ENCODE results near the gene IFT27. TPM values are rescaled to one million over a fixed set of nuclear protein-coding genes. Genes with fewer than 3 reads are reported as not detected.
A peak's percentile ranks its signal among the peaks of the same experiment; 100 is the strongest.

Gene IFT27
- total and polyA plus RNA-seq, 7 experiments from 2014 or later = 10.1 to 40.9 (median 22.5) TPM

DNA sequence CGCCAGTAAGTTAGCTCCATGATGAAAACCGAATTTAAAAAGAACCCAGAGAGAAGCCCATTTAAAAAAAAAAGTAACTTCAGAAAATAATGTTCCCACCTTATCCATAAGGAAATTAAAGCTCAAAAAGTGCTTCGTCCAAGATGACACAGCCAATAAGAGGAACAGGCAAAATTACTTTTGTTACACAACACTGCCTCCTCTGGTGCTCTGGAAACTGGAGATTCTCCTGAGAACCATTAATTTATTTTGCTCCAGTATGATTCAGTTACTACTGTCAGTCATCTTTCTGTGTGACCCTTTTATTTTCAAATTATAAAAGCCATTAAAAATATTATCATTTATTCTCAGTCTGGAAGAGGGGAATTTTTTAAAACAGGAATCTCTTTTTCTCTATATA lies 2.0 kb downstream of the IFT27 start:
- no peaks in the 10 kb centered on the region for H3K9me3 Mint-ChIP-seq
- H3K4me3 Mint-ChIP-seq = peak overlapping the region in 3 of 10 donors; percentile 13 to 51 (median 20)

DNA sequence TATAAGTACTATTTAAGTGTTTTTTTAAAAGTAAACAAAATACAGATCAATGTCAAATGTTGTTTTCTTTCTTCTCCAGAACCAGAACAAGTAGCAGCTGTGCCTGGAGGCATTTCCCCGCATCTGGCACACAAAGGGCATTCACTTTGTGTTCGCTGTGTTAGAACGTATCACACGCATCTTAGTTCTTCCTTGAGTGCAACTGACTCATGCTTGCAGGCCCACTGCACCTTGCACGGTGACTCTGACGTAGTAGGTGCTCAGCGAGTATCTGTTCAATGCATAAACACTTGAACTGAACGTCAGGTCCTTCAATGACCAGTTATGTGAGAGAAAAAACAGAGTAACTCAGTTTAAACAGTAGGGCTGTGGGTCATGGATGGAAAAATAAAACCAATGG lies 3.5 kb downstream of the IFT27 start:
- intact Hi-C loops (cut with micrococcal nuclease) = no loop called here
- peak overlapping the region in 2 of 9 donors; percentile 15 to 30 for H3K27ac Mint-ChIP-seq
- H3K36me3 Mint-ChIP-seq = peaks cover 0 to 27% (median 9%) of the 10 kb centered on the region in 5 donors
- DNase-seq (no peak), ATAC-seq (no peak)
- H3K4me3 ChIP-seq (ENCODE audit: low read length) = no peak overlapping the region
- H3K9me3 ChIP-seq (ENCODE audit: control insufficient read depth in 2 of 3, low read length in 3 of 3) = no peaks in the 10 kb centered on the region
- H3K27ac ChIP-seq (ENCODE audit: low read depth, low read length) = no peak overlapping the region
- H3K9me3 Mint-ChIP-seq = no peaks in the 10 kb centered on the region
- peaks cover 0 to 8% (median 0%) of the 10 kb centered on the region in 3 experiments for H3K36me3 ChIP-seq (ENCODE audit: control insufficient read depth in 2 of 3, insufficient read depth in 3 of 3, low read length in 3 of 3)
- ChIA-PET CTCF (no interaction called here), POLR2A (no interaction called here)
- H3K4me1 ChIP-seq (ENCODE audit: control insufficient read depth in 2 of 2, insufficient read depth in 2 of 2, low read length in 2 of 2) = peaks cover 13 to 15% of the 10 kb centered on the region in 2 donors
- H3K4me3 Mint-ChIP-seq = no peak overlapping the region
- no peaks in the 10 kb centered on the region for H3K27me3 ChIP-seq (ENCODE audit: control insufficient read depth in 2 of 2, insufficient read depth in 2 of 2, low read length in 2 of 2)
- no peaks in the 10 kb centered on the region for H3K27me3 Mint-ChIP-seq
- H3K4me1 Mint-ChIP-seq = peaks cover 22 to 41% (median 26%) of the 10 kb centered on the region in 7 donors

More for the DNA sequence above, 2.0 kb downstream of the IFT27 start:
- H3K4me3 ChIP-seq (ENCODE audit: low read length) = no peak overlapping the region
- ChIA-PET CTCF (interaction anchor here (0.6 to 1.9 kb wide), 5 partner anchors 9 to 234 kb away, joined by 3 to 7 read pairs (median 5); no protein-coding TSS in a partner anchor), POLR2A (interaction anchor here (0.6 to 1.2 kb wide), 2 partner anchors 9 to 17 kb away, joined by 3 to 5 read pairs; no protein-coding TSS in a partner anchor)
- Mint-ChIP-seq H3K27me3 (no peaks in the 10 kb centered on the region), H3K36me3 (peaks cover 0 to 23% (median 6%) of the 10 kb centered on the region in 5 donors), H3K4me1 (peaks cover 22 to 49% (median 36%) of the 10 kb centered on the region in 7 donors), H3K27ac (peak overlapping the region in 1 of 9 donors; percentile 27)
- intact Hi-C loops (cut with micrococcal nuclease) = no loop called here
- no peaks in the 10 kb centered on the region for H3K9me3 ChIP-seq (ENCODE audit: control insufficient read depth in 2 of 3, low read length in 3 of 3)
- peaks cover 0 to 5% (median 0%) of the 10 kb centered on the region in 3 experiments for H3K36me3 ChIP-seq (ENCODE audit: control insufficient read depth in 2 of 3, insufficient read depth in 3 of 3, low read length in 3 of 3)
- H3K27ac ChIP-seq (ENCODE audit: low read depth, low read length) = no peak overlapping the region
- DNase-seq (peak in 1 of 9 donors; percentile 8), ATAC-seq (no peak)
- no peaks in the 10 kb centered on the region for H3K27me3 ChIP-seq (ENCODE audit: control insufficient read depth in 2 of 2, insufficient read depth in 2 of 2, low read length in 2 of 2)
- peaks cover 13 to 15% of the 10 kb centered on the region in 2 donors for H3K4me1 ChIP-seq (ENCODE audit: control insufficient read depth in 2 of 2, insufficient read depth in 2 of 2, low read length in 2 of 2)

DNA sequence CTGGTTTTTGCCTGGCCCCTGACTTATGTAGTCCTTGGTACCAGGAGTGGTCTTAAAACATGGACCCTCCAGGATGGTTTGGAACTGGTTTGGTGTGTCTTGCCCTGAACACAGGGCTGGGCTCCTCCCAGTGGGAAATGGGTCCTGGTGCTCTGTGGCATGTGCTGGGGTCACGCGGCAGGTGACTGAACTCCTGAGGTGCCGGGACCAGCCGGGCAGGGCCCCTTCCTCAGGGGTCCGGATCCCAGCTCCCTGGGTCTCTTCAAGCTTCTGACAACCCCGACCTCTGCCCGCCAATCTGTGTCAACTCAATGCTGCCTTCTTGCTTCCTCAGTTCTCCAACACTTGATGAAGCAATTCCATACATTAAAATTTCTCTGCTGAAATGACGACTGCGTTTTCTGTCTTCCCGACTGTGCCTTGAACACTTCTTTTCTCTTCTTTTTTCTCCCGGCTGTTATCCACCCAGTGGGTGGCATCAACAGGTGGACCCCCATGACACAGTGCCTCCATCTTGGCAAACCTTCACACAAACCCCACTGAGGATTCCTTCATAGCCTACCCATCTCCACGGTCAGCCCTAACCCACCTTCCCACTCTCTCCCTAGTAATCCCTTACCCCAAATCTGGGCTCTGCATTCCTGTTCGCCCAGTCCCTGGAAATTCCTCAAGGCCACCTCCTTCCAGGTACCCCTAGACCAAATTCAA lies 4.4 kb downstream of the IFT27 start:
- peaks cover 7 to 8% of the 10 kb centered on the region in 2 donors for H3K4me1 ChIP-seq (ENCODE audit: control insufficient read depth in 2 of 2, insufficient read depth in 2 of 2, low read length in 2 of 2)

DNA sequence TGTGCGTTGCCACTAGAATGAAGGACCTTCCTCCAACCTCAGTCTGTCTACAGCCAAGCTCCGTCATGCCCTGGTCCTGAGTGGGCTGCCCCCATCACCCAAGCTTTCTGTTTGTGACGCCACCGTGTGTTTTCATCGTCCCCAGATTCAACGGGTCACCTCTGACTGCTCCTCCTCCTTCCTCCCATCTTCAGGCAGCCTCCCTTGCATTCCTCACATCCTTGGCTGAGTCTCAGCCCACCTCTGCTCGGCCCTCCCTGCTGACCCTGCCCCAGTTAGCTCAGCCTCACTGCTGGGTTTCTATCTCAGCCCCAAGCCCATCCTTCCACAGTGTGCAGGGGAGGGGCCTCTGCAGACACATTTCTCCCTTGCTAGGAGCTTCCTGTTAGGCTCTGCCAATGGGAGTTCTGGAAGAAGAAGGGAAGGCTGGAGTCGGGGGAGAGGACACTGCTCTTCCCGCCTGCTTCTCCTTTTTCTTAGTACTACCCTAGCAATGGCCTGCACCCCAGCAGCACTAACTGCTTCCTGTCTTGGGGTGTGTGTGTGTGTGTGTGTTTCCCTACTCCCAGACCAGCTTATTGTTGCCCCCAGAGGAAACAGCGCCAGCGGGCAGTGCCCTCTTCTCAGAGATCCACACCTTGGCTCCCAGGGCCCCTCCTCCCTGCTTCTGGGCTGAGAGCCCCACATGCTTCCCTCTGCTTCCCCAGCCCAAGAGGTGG lies 5.2 kb downstream of the IFT27 start:
- no peak overlapping the region for H3K27ac ChIP-seq (ENCODE audit: low read depth, low read length)
- H3K27me3 ChIP-seq (ENCODE audit: control insufficient read depth in 2 of 2, insufficient read depth in 2 of 2, low read length in 2 of 2) = no peaks in the 10 kb centered on the region
- peaks cover 0 to 16% (median 0%) of the 10 kb centered on the region in 3 experiments for H3K36me3 ChIP-seq (ENCODE audit: control insufficient read depth in 2 of 3, insufficient read depth in 3 of 3, low read length in 3 of 3)
- H3K9me3 ChIP-seq (ENCODE audit: control insufficient read depth in 2 of 3, low read length in 3 of 3) = no peaks in the 10 kb centered on the region
- Mint-ChIP-seq H3K27me3 (no peaks in the 10 kb centered on the region), H3K36me3 (peaks cover 0 to 35% (median 9%) of the 10 kb centered on the region in 5 donors), H3K9me3 (no peaks in the 10 kb centered on the region), H3K27ac (no peak overlapping the region), H3K4me1 (peaks cover 13 to 24% (median 15%) of the 10 kb centered on the region in 7 donors), H3K4me3 (no peak overlapping the region)
- H3K4me1 ChIP-seq (ENCODE audit: control insufficient read depth in 2 of 2, insufficient read depth in 2 of 2, low read length in 2 of 2) = peaks cover 7% of the 10 kb centered on the region in 2 donors
- ChIA-PET POLR2A (no interaction called here), CTCF (no interaction called here)
- no peak overlapping the region for H3K4me3 ChIP-seq (ENCODE audit: low read length)
- no peak for DNase-seq
- ATAC-seq = no peak
- intact Hi-C loops (cut with micrococcal nuclease) = no loop called here

More for the DNA sequence above, 4.4 kb downstream of the IFT27 start:
- no peak overlapping the region for H3K4me3 ChIP-seq (ENCODE audit: low read length)
- intact Hi-C loops (cut with micrococcal nuclease) = no loop called here
- no peaks in the 10 kb centered on the region for H3K9me3 ChIP-seq (ENCODE audit: control insufficient read depth in 2 of 3, low read length in 3 of 3)
- peak overlapping the region in 2 of 9 donors; percentile 17 to 19 for H3K27ac Mint-ChIP-seq
- no peaks in the 10 kb centered on the region for H3K9me3 Mint-ChIP-seq
- no peak overlapping the region for H3K4me3 Mint-ChIP-seq
- peaks cover 0 to 13% (median 0%) of the 10 kb centered on the region in 3 experiments for H3K36me3 ChIP-seq (ENCODE audit: control insufficient read depth in 2 of 3, insufficient read depth in 3 of 3, low read length in 3 of 3)
- CTCF ChIA-PET = no interaction called here
- POLR2A ChIA-PET = no interaction called here
- H3K27me3 ChIP-seq (ENCODE audit: control insufficient read depth in 2 of 2, insufficient read depth in 2 of 2, low read length in 2 of 2) = no peaks in the 10 kb centered on the region
- no peaks in the 10 kb centered on the region for H3K27me3 Mint-ChIP-seq
- no peak for DNase-seq
- peaks cover 16 to 31% (median 18%) of the 10 kb centered on the region in 7 donors for H3K4me1 Mint-ChIP-seq
- ATAC-seq = no peak
- H3K27ac ChIP-seq (ENCODE audit: low read depth, low read length) = no peak overlapping the region
- H3K36me3 Mint-ChIP-seq = peaks cover 0 to 35% (median 9%) of the 10 kb centered on the region in 5 donors

DNA sequence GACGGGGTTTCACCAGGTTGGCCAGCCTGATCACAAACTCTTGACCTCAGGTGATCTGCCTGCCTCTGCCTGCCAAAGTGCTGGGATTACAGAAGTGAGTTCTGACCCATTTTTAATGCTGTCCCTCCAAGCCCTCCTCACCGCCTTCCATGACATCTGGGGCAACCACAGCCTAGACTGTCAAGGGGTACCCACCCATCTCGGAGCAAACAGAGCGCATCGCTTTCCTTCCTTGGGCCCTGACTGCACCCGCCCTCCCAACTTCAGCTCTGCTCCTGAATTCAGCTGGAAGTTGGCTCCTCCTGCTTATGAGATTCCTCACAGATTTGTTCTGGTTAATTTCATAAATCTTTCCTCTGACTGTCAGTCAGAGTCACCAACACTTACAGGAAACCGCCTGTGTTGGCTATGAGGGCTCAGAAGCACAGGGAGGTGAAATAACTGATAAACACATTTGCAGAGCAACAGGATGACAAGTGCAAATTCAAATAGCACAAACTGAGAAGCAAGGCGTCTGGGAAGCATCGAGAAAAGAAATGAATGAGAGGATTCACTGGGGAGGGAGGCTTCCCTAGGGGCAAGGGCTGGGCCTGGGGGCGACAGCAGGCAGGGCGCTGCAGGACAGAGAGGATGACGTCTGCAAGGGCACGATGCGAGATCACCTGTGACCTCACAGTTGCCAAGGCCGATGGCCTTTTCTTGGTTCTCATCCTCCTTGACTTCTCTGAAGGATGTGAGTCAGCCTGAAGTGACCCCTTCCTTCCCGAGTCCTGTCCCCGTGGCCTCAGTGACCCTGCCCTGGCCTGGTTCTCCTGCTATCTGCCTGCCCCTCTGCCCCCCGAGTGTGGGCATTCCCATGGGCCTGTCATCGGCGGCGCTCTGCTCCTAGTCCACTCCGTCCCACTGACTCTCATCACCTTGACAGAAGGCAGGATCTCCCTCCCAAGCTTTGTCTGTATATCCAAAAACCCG lies 6.1 kb downstream of the IFT27 start:
- POLR2A ChIA-PET = no interaction called here
- no peaks in the 10 kb centered on the region for H3K9me3 Mint-ChIP-seq
- no peak overlapping the region for H3K27ac ChIP-seq (ENCODE audit: low read depth, low read length)
- ATAC-seq (no peak), DNase-seq (no peak)
- no peaks in the 10 kb centered on the region for H3K27me3 Mint-ChIP-seq
- peak overlapping the region in 2 of 9 donors; percentile 40 to 46 for H3K27ac Mint-ChIP-seq
- CTCF ChIA-PET = interaction anchor here (1.3 kb wide), 1 partner anchor 13 kb away, joined by 4 read pairs; no protein-coding TSS in a partner anchor
- H3K27me3 ChIP-seq (ENCODE audit: control insufficient read depth in 2 of 2, insufficient read depth in 2 of 2, low read length in 2 of 2) = no peaks in the 10 kb centered on the region
- H3K9me3 ChIP-seq (ENCODE audit: control insufficient read depth in 2 of 3, low read length in 3 of 3) = no peaks in the 10 kb centered on the region
- peaks cover under 1 to 1% of the 10 kb centered on the region in 2 donors for H3K4me1 ChIP-seq (ENCODE audit: control insufficient read depth in 2 of 2, insufficient read depth in 2 of 2, low read length in 2 of 2)
- H3K4me3 Mint-ChIP-seq = no peak overlapping the region
- peaks cover 0 to 39% (median 9%) of the 10 kb centered on the region in 5 donors for H3K36me3 Mint-ChIP-seq
- H3K36me3 ChIP-seq (ENCODE audit: control insufficient read depth in 2 of 3, insufficient read depth in 3 of 3, low read length in 3 of 3) = peaks cover 0 to 24% (median 0%) of the 10 kb centered on the region in 3 experiments
- H3K4me3 ChIP-seq (ENCODE audit: low read length) = no peak overlapping the region
- peaks cover 6 to 18% (median 9%) of the 10 kb centered on the region in 7 donors for H3K4me1 Mint-ChIP-seq
- intact Hi-C loops (cut with micrococcal nuclease) = no loop called here

DNA sequence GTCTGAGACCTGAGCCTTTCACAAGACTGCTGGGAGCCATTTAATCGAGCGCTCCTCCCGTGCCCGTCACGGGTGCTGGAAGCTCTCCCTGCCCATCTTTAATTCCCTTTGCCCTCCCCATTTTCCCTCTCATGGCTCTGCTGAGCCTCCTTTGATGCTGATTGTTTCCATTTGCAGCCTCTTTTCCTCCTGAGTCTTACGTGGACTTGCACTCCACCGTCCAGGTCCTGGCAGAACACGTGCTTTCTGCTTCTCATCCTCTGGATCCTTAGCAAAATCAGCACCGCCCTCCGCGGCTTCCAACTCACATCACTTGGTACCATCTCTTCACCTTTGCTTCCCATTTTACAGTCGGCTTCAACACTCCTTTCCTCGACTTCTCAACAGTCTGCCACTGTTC lies 7.3 kb downstream of the IFT27 start:
- no peaks in the 10 kb centered on the region for H3K9me3 Mint-ChIP-seq
- H3K4me3 Mint-ChIP-seq = no peak overlapping the region
- ChIA-PET CTCF (interaction anchor here (0.6 to 1.3 kb wide), 2 partner anchors 11 to 85 kb away, joined by 3 to 4 read pairs; no protein-coding TSS in a partner anchor), POLR2A (no interaction called here)
- H3K4me1 Mint-ChIP-seq = peaks cover 4 to 12% (median 8%) of the 10 kb centered on the region in 7 donors
- peaks cover 0 to 39% (median 9%) of the 10 kb centered on the region in 5 donors for H3K36me3 Mint-ChIP-seq
- Histone ChIP-seq H3K36me3 (ENCODE audit: control insufficient read depth in 2 of 3, insufficient read depth in 3 of 3, low read length in 3 of 3) (peaks cover 0 to 28% (median 0%) of the 10 kb centered on the region in 3 experiments), H3K4me1 (ENCODE audit: control insufficient read depth in 2 of 2, insufficient read depth in 2 of 2, low read length in 2 of 2) (no peaks in the 10 kb centered on the region), H3K27me3 (ENCODE audit: control insufficient read depth in 2 of 2, insufficient read depth in 2 of 2, low read length in 2 of 2) (no peaks in the 10 kb centered on the region), H3K27ac (ENCODE audit: low read depth, low read length) (no peak overlapping the region), H3K4me3 (ENCODE audit: low read length) (no peak overlapping the region), H3K9me3 (ENCODE audit: control insufficient read depth in 2 of 3, low read length in 3 of 3) (no peaks in the 10 kb centered on the region)
- H3K27me3 Mint-ChIP-seq = no peaks in the 10 kb centered on the region
- ATAC-seq (no peak), DNase-seq (no peak)
- intact Hi-C loops (cut with micrococcal nuclease) = no loop called here
- H3K27ac Mint-ChIP-seq = peak overlapping the region in 2 of 9 donors; percentile 25 to 53

All from naive thymus-derived CD4-positive, alpha-beta T cell (primary cell).